ENCODE measurements around the gene PRKAG2.
"Not testable (repeated sequence)": the region's sequence is repeated elsewhere in the genome, so short reads cannot be mapped to it uniquely, and the experiment has no call there.

PRKAG2 gene

DNA sequence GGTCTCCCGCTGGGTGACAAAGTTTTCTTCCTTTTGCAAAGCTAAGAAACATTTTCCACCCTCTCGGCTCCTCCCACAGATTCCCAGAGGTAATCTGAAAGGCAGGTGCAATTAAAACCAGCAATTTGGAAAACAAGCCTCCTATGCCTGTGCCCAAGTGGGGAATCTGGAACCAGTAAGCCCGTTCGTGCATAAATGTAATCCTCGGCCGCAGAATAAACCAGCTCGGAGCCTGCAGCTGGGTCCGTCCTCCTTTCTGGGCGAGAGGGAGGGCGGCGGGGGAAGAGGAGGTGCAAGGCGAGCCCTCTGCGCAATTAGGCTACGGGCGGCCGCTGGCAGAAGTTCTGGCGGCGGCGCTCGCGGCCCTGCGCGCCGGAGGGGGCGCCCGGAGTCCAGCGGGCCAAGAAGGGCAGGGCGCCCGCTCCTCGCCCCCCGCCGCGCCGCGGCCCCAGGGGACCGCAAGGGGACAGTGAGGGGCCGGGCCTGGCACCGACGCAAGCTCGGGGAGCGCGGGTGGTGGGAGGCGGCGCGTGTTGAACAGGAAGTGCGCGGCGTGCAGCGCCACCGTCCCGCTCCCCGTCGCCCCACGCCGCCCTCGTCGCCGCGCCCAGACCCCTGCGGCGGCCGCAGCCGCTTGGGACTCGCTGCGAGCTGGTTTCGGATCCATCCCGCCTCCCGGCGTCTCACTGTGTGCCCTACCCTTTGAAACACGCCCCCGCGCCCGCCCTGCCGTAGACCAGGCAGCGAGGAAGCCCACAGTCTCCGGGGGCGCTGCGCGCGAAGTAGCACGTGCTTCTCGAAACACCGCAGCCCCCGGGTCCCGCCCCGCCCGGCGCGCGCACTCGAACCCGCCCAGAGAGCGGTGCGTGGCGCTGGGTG is at the start of gene PRKAG2:
TSS of gene PRKAG2 (minus strand) at position 217 of the 879 bp plus-strand sequence. CDS start 495 bp downstream, outside the sequence.
- DNase-seq (ENCODE audit: low spot score): peak; percentile 49

- no peak for DNase-seq (ENCODE audit: low spot score)
These were observed 49.4 kb upstream of the PRKAG2 start for GRCh38 chr7:151926336-151926712.

DNA sequence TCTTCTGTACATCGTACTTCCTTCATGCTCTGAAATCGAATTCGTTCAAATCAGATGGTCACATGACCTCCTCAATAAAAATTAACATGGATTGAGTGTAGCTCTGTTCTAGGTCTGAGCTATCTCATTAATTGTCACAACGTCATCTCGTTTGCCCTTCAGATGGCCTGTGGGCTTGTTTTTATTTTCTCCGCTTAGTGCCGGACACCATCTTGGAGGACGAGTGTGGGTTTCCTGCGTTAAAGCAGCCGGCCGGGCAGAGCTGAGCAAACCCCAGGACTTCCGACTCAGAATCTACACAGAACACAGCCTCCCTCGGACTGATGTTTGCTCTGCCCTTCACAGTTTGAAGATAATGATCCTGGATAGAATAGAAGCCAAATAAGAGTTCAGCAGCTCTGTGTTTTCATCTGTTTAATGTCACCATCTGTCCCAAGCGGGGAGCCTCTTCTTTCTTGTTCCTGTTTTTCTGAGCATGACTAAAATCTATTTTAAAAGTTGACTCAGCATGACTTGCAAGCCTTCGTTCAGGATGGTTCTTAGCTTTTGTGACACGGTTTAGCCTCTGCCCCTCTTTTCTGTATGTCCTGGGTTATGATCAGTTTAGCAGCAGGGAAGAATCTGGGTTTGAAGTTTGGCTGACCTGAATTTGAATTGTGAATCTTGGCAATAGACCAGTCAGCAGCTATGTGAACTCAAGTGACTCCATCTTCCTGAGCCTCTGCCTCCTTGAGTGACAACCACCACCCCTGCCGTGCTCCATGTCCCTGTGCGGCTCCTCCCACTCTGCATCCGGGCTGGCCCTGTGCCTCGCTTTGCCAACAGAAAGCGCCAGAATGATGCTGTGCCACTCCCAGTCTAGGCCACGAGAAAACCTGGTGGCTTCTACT is 48.8 kb upstream of the PRKAG2 start:
- peak; percentile 47 for DNase-seq (ENCODE audit: low spot score)

DNA sequence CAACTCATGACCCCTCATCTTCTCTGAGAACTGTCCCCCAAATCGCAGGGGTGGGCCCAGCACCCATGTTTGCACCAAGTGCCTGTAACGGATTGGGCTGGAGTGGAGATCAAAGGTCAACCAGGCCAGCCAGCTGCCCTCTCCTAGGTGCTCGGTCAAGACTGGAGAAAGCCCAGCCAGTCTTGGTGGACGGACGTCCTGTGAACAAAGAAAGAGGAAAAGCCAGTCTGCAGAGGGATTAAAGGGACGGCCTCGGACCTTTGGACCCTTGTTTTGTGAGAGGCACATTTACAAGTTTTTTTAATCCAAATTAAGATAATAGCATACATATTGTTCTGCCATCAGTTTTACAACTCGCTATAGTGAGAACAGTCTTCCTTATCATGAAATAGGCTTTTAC is 47.6 kb upstream of the PRKAG2 start:
- no peak for DNase-seq (ENCODE audit: low spot score)

GRCh38 chr7:151924001-151924400 is 47.1 kb upstream of the PRKAG2 start:
- DNase-seq (ENCODE audit: low spot score): no peak

GRCh38 chr7:151923097-151923876 is 46.4 kb upstream of the PRKAG2 start:
- DNase-seq (ENCODE audit: low spot score): no peak

DNA sequence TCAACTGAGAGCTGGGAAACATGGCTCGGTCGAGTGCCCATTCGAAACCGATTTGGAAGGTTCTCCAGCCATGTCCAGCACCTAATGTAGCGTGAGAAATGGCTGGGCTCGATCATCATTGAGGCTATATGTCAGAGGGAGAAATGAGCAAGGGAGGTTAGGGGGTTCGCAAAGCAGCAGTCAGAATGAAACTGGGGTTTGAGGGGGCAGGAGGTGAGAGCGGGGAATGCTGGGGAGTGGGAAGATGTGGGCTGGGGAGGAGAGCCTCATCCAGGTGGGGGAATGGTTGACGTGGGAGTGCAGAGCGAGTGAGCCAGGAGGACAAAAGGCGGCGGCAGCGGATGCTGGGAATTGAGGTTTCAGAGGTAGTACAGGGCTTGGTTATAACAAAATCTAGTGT is 44.5 kb upstream of the PRKAG2 start:
- DNase-seq (ENCODE audit: low spot score): no peak

DNA sequence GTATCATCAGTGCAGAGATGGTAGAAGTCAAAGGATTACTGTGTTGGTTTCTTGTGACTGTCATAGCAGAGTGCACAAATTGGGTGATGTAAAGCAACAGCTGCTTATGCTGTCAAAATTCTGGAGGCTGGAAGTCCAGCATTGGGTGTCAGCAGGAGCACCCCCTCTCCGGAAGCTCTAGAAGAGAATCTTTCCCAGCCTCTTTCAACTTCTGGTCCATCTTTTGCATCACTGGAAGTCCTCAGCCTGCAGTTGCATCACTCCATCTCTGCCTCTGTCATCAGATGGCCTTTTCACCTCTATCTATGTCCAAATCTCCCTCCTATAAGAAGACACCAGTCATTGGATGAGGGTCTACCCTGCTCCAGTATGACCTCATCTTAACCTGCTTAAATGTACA is 43.6 kb upstream of the PRKAG2 start:
- DNase-seq (ENCODE audit: low spot score): no peak

- DNase-seq (ENCODE audit: low spot score): no peak
These were observed 42.7 kb upstream of the PRKAG2 start for GRCh38 chr7:151919595-151919994.

DNA sequence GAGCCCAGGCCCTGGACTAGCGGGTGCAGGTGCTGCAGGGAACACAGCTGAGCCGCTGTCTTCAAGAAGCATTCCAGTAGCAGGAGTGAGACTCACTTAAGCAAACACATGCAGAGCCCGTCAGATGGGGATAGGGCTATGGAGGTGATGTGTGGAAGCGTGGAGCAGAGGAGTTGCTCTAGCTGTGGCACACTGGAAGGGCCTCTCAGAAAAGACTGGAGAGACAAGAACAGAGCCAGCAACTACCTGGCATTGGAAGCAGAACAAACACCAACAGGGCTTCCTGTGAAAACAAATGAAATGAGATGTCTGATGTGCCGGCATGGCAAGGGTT is 41.6 kb upstream of the PRKAG2 start:
- no peak for DNase-seq (ENCODE audit: low spot score)

GRCh38 chr7:151917791-151918509 is 41.0 kb upstream of the PRKAG2 start:
- no peak for DNase-seq (ENCODE audit: low spot score)

DNA sequence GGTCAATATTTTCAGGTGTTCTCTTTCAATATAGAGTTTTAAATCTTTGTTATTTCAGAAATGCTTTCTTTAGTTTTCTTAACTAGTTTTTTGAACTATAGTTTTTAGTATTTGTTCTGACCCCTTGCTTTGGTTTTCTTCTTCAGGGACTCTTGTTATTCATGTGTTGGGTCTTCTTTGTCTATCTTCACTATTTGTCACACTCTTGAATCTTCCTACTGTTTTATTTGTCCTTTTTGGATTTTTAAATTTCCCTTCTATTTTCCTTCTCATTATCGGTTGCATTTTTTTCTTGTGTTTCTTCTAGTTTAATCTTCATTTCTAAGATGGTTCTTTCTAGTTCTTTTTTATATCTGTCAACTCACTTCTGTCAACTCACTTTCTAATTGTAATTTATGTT is 37.1 kb upstream of the PRKAG2 start:
- DNase-seq (ENCODE audit: low spot score): no peak

DNA sequence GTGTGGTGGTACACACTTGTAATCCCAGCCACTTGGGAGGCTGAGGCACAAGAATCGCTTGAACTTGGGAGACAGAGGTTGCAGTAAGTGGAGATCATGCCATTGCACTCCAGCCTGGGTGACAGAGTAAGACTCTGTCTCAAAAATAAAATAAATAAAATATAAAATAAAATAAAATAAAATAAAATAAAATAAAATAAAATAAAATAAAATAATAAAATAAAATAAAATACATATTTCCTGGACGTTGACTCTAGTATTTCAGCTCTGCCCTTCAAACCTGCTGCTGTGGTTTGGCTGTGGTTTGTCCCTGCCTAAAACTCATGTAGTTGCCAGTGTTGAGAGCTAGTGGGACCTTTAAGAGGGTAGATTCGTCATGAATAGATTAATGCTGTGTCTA is 33.7 kb upstream of the PRKAG2 start:
- DNase-seq (ENCODE audit: low spot score): not testable (repeated sequence)

DNA sequence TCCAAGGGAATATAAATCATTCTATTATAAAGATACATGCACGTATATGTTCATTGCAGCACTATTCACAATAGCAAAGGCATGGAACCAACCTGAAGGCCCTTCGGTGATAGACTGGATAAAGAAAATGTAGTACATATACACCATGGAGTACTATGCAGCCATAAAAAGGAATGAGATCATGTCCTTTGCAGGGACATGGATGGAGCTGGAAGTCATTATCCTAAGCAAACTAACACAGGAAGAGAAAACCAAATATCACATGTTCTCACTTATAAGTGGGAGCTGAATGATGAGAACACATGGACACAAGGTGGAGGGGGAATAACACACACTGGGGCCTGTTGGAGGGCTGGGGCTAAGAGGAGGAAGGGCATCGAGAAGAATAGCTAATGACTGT is 30.2 kb upstream of the PRKAG2 start:
- DNase-seq (ENCODE audit: low spot score): not testable (repeated sequence)

DNA sequence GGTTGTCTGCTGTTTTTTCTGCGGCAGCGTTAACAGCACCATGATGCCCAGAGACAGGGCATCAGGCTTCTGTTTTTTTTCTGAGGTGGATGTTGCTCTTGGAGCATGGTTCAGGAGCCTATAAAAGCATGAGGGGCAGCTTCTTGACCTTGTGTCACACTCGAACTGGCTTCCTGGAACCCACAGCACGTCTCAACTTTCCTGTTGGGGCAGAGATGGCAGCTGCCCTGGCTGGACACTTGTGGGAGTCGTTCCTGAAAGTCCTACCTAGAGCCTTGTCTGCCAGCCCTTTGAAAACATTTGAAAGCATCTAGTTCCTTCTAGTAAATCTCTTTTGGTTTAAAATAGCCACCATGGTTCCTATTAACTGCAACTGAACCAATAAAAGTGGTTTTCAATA is 28.9 kb upstream of the PRKAG2 start:
- no peak for DNase-seq (ENCODE audit: low spot score)

DNA sequence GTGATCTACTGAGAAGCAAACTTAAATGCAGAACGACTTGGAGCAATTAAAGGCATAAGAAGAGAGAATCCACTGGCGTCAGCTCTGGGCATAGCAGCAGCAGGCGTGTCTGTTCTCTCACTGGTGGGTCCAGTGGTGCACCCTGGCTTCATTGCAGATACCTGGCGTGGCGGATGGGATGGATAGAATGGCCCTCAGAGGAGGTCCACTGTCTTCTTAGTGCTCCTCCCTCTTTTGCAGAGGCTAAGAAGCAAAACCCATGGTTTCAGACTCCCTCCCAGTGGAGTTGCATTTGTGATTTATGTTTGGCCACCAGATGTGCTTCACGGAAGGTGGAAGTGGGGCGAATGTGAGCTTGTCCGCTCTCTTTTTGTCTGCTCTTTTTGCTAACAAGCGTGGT is 28.4 kb upstream of the PRKAG2 start:
- no peak for DNase-seq (ENCODE audit: low spot score)

- no peak for DNase-seq (ENCODE audit: low spot score)
These were observed 27.4 kb upstream of the PRKAG2 start for GRCh38 chr7:151904270-151904669.

DNA sequence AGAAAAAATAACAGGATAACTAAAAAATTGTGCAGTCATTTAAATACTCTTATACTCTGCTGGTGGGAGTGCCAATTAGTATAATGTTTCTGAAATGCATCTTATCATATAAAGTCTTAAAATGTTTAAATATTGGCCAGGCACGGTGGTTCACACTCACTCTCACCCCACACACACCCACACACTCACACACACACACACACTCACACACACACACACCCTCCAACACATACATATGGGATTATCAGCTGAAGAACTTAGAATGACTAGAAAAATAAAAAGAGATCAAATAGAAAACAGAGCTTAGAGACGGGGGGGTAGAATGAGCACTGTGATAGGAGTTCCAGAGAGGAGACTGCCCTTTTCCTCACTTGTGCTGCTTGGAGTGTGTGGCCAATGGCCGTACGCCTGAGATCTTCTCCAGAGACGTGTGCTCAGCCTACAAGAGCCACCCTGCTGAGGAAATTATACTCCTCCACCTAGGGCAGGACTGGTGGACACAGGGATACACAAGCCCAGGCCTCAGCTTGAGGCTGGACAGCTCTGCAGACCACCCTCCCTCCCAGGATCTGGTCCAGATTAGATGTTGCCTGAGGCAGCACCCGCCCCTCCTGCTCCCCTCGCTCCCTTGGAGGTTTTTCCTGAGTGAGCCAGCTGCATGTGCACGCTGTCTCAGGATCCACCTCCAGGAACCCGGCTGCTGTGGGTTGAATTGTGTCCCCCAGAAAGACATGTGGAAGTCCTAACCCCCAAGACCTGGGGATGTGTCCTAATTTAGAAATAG is 26.5 kb upstream of the PRKAG2 start:
- no peak for DNase-seq (ENCODE audit: low spot score)

GRCh38 chr7:151902311-151902710 is 25.4 kb upstream of the PRKAG2 start:
- DNase-seq (ENCODE audit: low spot score): no peak

GRCh38 chr7:151901828-151902227 is 24.9 kb upstream of the PRKAG2 start:
- no peak for DNase-seq (ENCODE audit: low spot score)

Data from activated CD4-positive, alpha-beta T cell treated with anti-CD3 and anti-CD28 coated beads, Interleukin-2, Interleukin-4, amounts not matched to agents 100 ng/mL and 50 ng/mL, durations not matched to agents 16 hours and 8 hours (primary cell).